ENCODE results near the gene FN1. TPM values are rescaled to one million over a fixed set of nuclear protein-coding genes. Genes with fewer than 3 reads are reported as not detected.

Gene FN1
- total RNA-seq, 1 experiment from 2014 or later: 1,570 TPM

DNA sequence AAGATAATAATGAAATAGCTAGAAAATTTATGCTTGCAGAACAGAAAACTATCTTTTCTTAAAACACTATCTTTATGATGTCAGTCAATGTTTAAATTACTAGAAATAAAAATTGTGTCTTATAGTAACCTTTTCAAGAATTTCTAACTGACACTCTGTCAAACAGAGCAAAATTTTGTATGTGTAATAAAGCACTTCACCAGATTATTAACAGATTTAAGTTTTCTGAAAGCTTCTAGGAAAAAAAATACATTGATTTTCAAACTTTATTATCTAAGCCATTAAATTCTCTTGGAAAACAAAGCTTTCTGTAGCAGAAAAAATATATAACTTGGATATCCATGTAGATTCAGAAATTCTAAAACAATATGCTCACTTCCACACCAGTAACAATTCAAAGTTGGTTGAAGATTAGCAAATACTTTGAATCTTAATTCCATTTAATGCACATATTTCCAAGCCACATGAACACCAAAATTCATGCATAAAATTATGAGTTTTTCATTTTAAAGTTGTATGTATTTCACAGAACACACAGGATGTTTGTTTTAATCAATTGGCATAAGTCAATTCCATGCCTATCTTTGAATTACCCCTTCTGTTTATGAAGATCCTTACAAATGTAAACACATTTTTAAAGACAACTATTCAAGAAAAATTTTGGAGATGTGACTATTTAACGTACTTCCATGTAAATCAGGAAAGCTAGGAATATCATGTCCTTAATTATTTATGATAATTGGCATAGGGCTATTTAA, 19.9 kb downstream of the FN1 start:
- POLR2A ChIA-PET (ENCODE audit: low non-redundant PET): no interaction called here
- CTCF ChIA-PET: no interaction called here
- BruUV-seq (replicated peaks): no TSS peak

DNA sequence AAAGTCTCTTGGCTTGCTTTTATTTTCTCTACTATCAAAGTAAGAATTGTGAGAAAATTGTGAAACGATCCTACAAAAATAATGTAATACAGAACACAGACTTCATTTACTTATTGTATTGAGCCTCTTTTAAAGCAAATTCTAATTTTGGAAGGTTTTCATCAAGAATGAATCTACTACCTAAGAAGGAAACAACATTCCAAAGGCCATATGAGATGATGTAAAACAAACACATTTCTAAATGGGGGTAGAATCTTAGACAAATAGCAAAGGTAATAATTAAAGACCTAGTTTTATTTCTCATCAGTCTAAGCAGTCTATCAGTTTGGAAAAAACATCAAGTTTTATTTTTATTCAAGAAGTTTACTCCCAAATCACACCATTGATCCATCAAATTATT, 20.6 kb downstream of the FN1 start:
- intact Hi-C loops (cut with micrococcal nuclease; ENCODE audit: unreplicated experiment): no loop called here

More for the DNA sequence above, 19.9 kb downstream of the FN1 start:
- Histone ChIP-seq H3K36me3 (ENCODE audit: insufficient read depth, low read length, poor library complexity, severe bottlenecking) (peaks cover 93% of the 10 kb centered on the region), H3K27ac (ENCODE audit: low read depth, low read length, poor library complexity, severe bottlenecking) (no peak overlapping the region), H3K27me3 (replicated peaks; ENCODE audit: insufficient read depth, low read depth, low read length, poor library complexity) (no peaks in the 10 kb centered on the region), H3K4me3 (ENCODE audit: low read depth, low read length, poor library complexity, severe bottlenecking) (no peak overlapping the region), H3K9me3 (ENCODE audit: low read depth, low read length, poor library complexity, severe bottlenecking) (no peaks in the 10 kb centered on the region), H3K4me1 (ENCODE audit: insufficient read depth, low read length, poor library complexity, severe bottlenecking) (peaks cover 12% of the 10 kb centered on the region)
- TF ChIP-seq EZH2 (IDR thresholded peaks at IDR 0.05; ENCODE audit: borderline replicate concordance, low read depth, low read length, poor library complexity, severe bottlenecking): no peak
- TF ChIP-seq, protein P1, sequence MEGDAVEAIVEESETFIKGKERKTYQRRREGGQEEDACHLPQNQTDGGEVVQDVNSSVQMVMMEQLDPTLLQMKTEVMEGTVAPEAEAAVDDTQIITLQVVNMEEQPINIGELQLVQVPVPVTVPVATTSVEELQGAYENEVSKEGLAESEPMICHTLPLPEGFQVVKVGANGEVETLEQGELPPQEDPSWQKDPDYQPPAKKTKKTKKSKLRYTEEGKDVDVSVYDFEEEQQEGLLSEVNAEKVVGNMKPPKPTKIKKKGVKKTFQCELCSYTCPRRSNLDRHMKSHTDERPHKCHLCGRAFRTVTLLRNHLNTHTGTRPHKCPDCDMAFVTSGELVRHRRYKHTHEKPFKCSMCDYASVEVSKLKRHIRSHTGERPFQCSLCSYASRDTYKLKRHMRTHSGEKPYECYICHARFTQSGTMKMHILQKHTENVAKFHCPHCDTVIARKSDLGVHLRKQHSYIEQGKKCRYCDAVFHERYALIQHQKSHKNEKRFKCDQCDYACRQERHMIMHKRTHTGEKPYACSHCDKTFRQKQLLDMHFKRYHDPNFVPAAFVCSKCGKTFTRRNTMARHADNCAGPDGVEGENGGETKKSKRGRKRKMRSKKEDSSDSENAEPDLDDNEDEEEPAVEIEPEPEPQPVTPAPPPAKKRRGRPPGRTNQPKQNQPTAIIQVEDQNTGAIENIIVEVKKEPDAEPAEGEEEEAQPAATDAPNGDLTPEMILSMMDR (conservative IDR thresholded peaks at IDR 0.05; ENCODE audit: low read depth, low read length): no peak
- intact Hi-C loops (cut with micrococcal nuclease; ENCODE audit: unreplicated experiment): no loop called here
- no peak for DNase-seq (ENCODE audit: low spot score)

DNA sequence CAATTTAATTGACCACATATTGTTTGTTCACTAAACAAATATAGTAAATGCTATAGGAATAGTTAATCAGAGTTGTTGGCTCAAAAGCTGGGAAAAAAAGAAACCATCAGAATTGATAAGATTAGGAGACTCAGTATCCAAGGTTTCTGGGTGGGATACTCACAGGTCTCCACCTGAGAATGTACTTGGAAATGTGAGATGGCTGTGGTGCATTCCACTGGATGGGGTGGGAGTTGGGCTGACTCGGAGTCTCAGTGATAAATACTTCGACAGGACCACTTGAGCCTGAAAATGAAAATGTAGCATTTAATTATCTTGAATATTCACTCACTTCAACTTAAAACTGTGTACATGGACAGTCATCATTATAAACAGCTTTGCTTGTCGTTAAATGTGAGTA, 21.2 kb downstream of the FN1 start:
- Histone ChIP-seq H3K36me3 (ENCODE audit: insufficient read depth, low read length, poor library complexity, severe bottlenecking) (peaks cover 93% of the 10 kb centered on the region), H3K9me3 (ENCODE audit: low read depth, low read length, poor library complexity, severe bottlenecking) (no peaks in the 10 kb centered on the region), H3K4me1 (ENCODE audit: insufficient read depth, low read length, poor library complexity, severe bottlenecking) (peaks cover 11% of the 10 kb centered on the region), H3K4me3 (ENCODE audit: low read depth, low read length, poor library complexity, severe bottlenecking) (no peak overlapping the region), H3K27ac (ENCODE audit: low read depth, low read length, poor library complexity, severe bottlenecking) (peak overlapping the region; percentile 0), H3K27me3 (replicated peaks; ENCODE audit: insufficient read depth, low read depth, low read length, poor library complexity) (no peaks in the 10 kb centered on the region)
- no peak for DNase-seq (ENCODE audit: low spot score)
- no TSS peak for BruUV-seq (replicated peaks)
- TF ChIP-seq, protein P1 (conservative IDR thresholded peaks at IDR 0.05; ENCODE audit: low read depth, low read length): no peak
- no peak for TF ChIP-seq EZH2 (IDR thresholded peaks at IDR 0.05; ENCODE audit: borderline replicate concordance, low read depth, low read length, poor library complexity, severe bottlenecking)
- ChIA-PET CTCF (no interaction called here), POLR2A (ENCODE audit: low non-redundant PET) (no interaction called here)
- intact Hi-C loops (cut with micrococcal nuclease; ENCODE audit: unreplicated experiment): no loop called here

More for the DNA sequence above, 20.6 kb downstream of the FN1 start:
- no peak for DNase-seq (ENCODE audit: low spot score)
- Histone ChIP-seq H3K27me3 (replicated peaks; ENCODE audit: insufficient read depth, low read depth, low read length, poor library complexity) (no peaks in the 10 kb centered on the region), H3K27ac (ENCODE audit: low read depth, low read length, poor library complexity, severe bottlenecking) (no peak overlapping the region), H3K9me3 (ENCODE audit: low read depth, low read length, poor library complexity, severe bottlenecking) (no peaks in the 10 kb centered on the region), H3K4me3 (ENCODE audit: low read depth, low read length, poor library complexity, severe bottlenecking) (no peak overlapping the region), H3K4me1 (ENCODE audit: insufficient read depth, low read length, poor library complexity, severe bottlenecking) (peaks cover 11% of the 10 kb centered on the region), H3K36me3 (ENCODE audit: insufficient read depth, low read length, poor library complexity, severe bottlenecking) (peaks cover 93% of the 10 kb centered on the region)
- ChIA-PET POLR2A (ENCODE audit: low non-redundant PET) (no interaction called here), CTCF (no interaction called here)
- no peak for TF ChIP-seq EZH2 (IDR thresholded peaks at IDR 0.05; ENCODE audit: borderline replicate concordance, low read depth, low read length, poor library complexity, severe bottlenecking)
- TF ChIP-seq, protein P1 (conservative IDR thresholded peaks at IDR 0.05; ENCODE audit: low read depth, low read length): no peak
- no TSS peak for BruUV-seq (replicated peaks)
